IMR-90 (cell line): ENCODE results near the gene TNS1. TPM values are rescaled to one million over a fixed set of nuclear protein-coding genes. Genes with fewer than 3 reads are reported as not detected.

Experiments used
- ATAC-seq: fragments of 200-7000 bp; cut with Tn5 transposase; 2 replicates; pipeline ENCODE4 v1.9.1; 2020; ENCODE audit warnings: low read depth, mild to moderate bottlenecking, moderate library complexity
- BruUV-seq: library from RNA; stranded (reverse); fragments of 400-500 nt; replicated peaks from 2 replicates; lab custom pipeline; 2021; lab: Mats Ljungman, UMichigan
- CTCF ChIA-PET: fragments of 300-600 bp; formaldehyde crosslinking; extraction: SDS; loops from one replicate; lab custom pipeline; 2021; ENCODE audit warnings: antibody characterized with exemption; lab: Yijun Ruan, JAX
- POLR2A ChIA-PET: fragments of 300-600 bp; sonication (Branson Sonifier 250); formaldehyde crosslinking; loops from one replicate; lab custom pipeline; 2022; ENCODE audit warnings: antibody characterized with exemption; ENCODE audit not compliant: unreplicated experiment; lab: Charles Lee
- DNase-seq: peaks from one replicate; pipeline ENCODE4 v3.0.0; 2013
- H2AFZ ChIP-seq: replicated peaks from 2 replicates; pipeline ENCODE3; 2013; ENCODE audit warnings: low read length, mild to moderate bottlenecking; ENCODE audit not compliant: poor library complexity
- H2AK5ac ChIP-seq: 2 replicates; pipeline ENCODE4 v1.6.1; 2013; ENCODE audit warnings: low read depth, low read length, inconsistent platforms
- H2AK9ac ChIP-seq: replicated peaks from 2 replicates; pipeline ENCODE3; 2013; ENCODE audit warnings: mild to moderate bottlenecking, low read depth, low read length, moderate library complexity; ENCODE audit not compliant: poor library complexity
- H2BK120ac ChIP-seq: 2 replicates; pipeline ENCODE4 v1.6.1; 2013; ENCODE audit warnings: low read depth, low read length, inconsistent platforms
- H2BK15ac ChIP-seq: 3 replicates; pipeline ENCODE4 v1.6.1; 2013; ENCODE audit warnings: low read depth, low read length, inconsistent platforms
- H2BK20ac ChIP-seq: 2 replicates; pipeline ENCODE4 v1.6.1; 2013; ENCODE audit warnings: low read depth, mild to moderate bottlenecking, inconsistent platforms, low read length, moderate library complexity
- H2BK5ac ChIP-seq: 2 replicates; pipeline ENCODE4 v1.6.1; 2013; ENCODE audit warnings: mild to moderate bottlenecking, low read depth, low read length, inconsistent platforms; ENCODE audit not compliant: poor library complexity, severe bottlenecking
- H3K14ac ChIP-seq: replicated peaks from 2 replicates; pipeline ENCODE4 v1.6.1; 2013; ENCODE audit warnings: low read depth, low read length, inconsistent platforms
- H3K18ac ChIP-seq: 2 replicates; pipeline ENCODE4 v1.6.1; 2013; ENCODE audit warnings: low read depth, low read length, control low read depth
- H3K23ac ChIP-seq: 2 replicates; pipeline ENCODE4 v1.6.1; 2013; ENCODE audit warnings: low read depth, low read length, inconsistent platforms
- H3K27ac ChIP-seq: 2 replicates; pipeline ENCODE4 v1.5.1; 2013; ENCODE audit warnings: mild to moderate bottlenecking, control low read depth, low read length; ENCODE audit not compliant: insufficient read depth
- H3K27me3 ChIP-seq: 2 replicates; pipeline ENCODE4 v1.6.1; 2013; ENCODE audit warnings: low read length; ENCODE audit not compliant: control insufficient read depth, insufficient read depth
- H3K36me3 ChIP-seq: 2 replicates; pipeline ENCODE4 v1.6.1; 2013; ENCODE audit warnings: low read length, mixed read lengths; ENCODE audit not compliant: control insufficient read depth, insufficient read depth
- H3K4ac ChIP-seq: 2 replicates; pipeline ENCODE4 v1.6.1; 2013; ENCODE audit warnings: low read depth, low read length, inconsistent platforms
- H3K4me1 ChIP-seq: 2 replicates; pipeline ENCODE4 v1.6.1; 2013; ENCODE audit warnings: low read length, mixed read lengths; ENCODE audit not compliant: control insufficient read depth, insufficient read depth
- H3K4me2 ChIP-seq: 2 replicates; pipeline ENCODE4 v1.6.1; 2013; ENCODE audit warnings: low read depth, mild to moderate bottlenecking, control low read depth, low read length, moderate library complexity
- H3K4me3 ChIP-seq: 2 replicates; pipeline ENCODE4 v1.5.1; 2013; ENCODE audit warnings: low read depth, mild to moderate bottlenecking, control low read depth, low read length, moderate library complexity; ENCODE audit not compliant: insufficient read depth
- H3K56ac ChIP-seq: 2 replicates; pipeline ENCODE4 v1.6.1; 2013; ENCODE audit warnings: low read length, inconsistent platforms; ENCODE audit not compliant: insufficient read depth; ENCODE audit errors: extremely low read depth
- H3K79me1 ChIP-seq, 2 experiments: 2 replicates each; pipeline ENCODE4 v1.6.1; 2013; ENCODE audit warnings: low read length in 2 of 2, inconsistent platforms in 1 of 2, low read depth in 1 of 2
- H3K9ac ChIP-seq: 2 replicates; pipeline ENCODE4 v1.6.1; 2013; ENCODE audit warnings: low read depth, low read length, control low read depth
- H3K9me1 ChIP-seq: 2 replicates; pipeline ENCODE4 v1.6.1; 2013; ENCODE audit warnings: low read length, inconsistent platforms; ENCODE audit not compliant: insufficient read depth
- H3K9me3 ChIP-seq: 2 replicates; pipeline ENCODE4 v1.6.1; 2013; ENCODE audit warnings: low read length; ENCODE audit not compliant: control insufficient read depth, insufficient read depth
- H4K20me1 ChIP-seq: 2 replicates; pipeline ENCODE4 v1.6.1; 2013; ENCODE audit warnings: low read length, inconsistent platforms; ENCODE audit not compliant: insufficient read depth
- H4K5ac ChIP-seq: 2 replicates; pipeline ENCODE4 v1.6.1; 2013; ENCODE audit warnings: mild to moderate bottlenecking, low read depth, low read length, control low read depth
- H4K8ac ChIP-seq, 2 experiments: 2 replicates each; pipeline ENCODE4 v1.6.1; 2013; ENCODE audit warnings: low read depth in 2 of 2, low read length in 2 of 2, control low read depth in 1 of 2, inconsistent platforms in 1 of 2
- H4K91ac ChIP-seq: 2 replicates; pipeline ENCODE4 v1.6.1; 2013; ENCODE audit warnings: low read depth, low read length, inconsistent platforms; ENCODE audit not compliant: insufficient read depth
- BHLHE40 ChIP-seq: fragments of 150-350 bp; IDR thresholded peaks from 2 replicates; pipeline ENCODE4 v1.6.1; 2016; ENCODE audit warnings: mild to moderate bottlenecking, low read depth, low read length
- CEBPB ChIP-seq: IDR thresholded peaks from 2 replicates; pipeline ENCODE4 v1.6.1; 2012; ENCODE audit warnings: low read depth, low read length, improper control_type of control experiment
- CHD1 ChIP-seq: IDR thresholded peaks from 2 replicates; pipeline ENCODE4 v1.6.1; 2012; ENCODE audit warnings: low read depth, low read length, improper control_type of control experiment
- CTCF ChIP-seq: conservative IDR thresholded peaks from 2 replicates; pipeline ENCODE4 v1.5.1; 2012; ENCODE audit warnings: mild to moderate bottlenecking, low read depth, low read length, improper control_type of control experiment
- ELK1 ChIP-seq: fragments of 150-350 bp; IDR thresholded peaks from 2 replicates; pipeline ENCODE4 v1.6.1; 2016; ENCODE audit warnings: low read depth, mild to moderate bottlenecking, low read length, moderate library complexity, borderline replicate concordance
- FOS ChIP-seq: fragments of 150-350 bp; IDR thresholded peaks from 2 replicates; pipeline ENCODE4 v1.6.1; 2016; ENCODE audit warnings: low read depth, low read length
- MAFK ChIP-seq: IDR thresholded peaks from 2 replicates; pipeline ENCODE4 v1.6.1; 2012; ENCODE audit warnings: low read depth, low read length, improper control_type of control experiment
- MAZ ChIP-seq: IDR thresholded peaks from 2 replicates; pipeline ENCODE4 v1.6.1; 2012; ENCODE audit warnings: low read depth, mild to moderate bottlenecking, low read length, improper control_type of control experiment, moderate library complexity, borderline replicate concordance
- MXI1 ChIP-seq: IDR thresholded peaks from 2 replicates; pipeline ENCODE4 v1.6.1; 2012; ENCODE audit warnings: low read depth, mild to moderate bottlenecking, low read length, moderate library complexity, borderline replicate concordance
- NFE2L2 ChIP-seq: fragments of 150-350 bp; IDR thresholded peaks from 2 replicates; pipeline ENCODE4 v1.6.1; 2016; ENCODE audit warnings: low read depth, mild to moderate bottlenecking, low read length
- POLR2A ChIP-seq: IDR thresholded peaks from 2 replicates; pipeline ENCODE4 v1.6.1; 2012; ENCODE audit warnings: mild to moderate bottlenecking, low read depth, low read length
- RAD21 ChIP-seq: IDR thresholded peaks from 2 replicates; pipeline ENCODE4 v1.6.1; 2012; ENCODE audit warnings: low read length, improper control_type of control experiment
- RCOR1 ChIP-seq: IDR thresholded peaks from 2 replicates; pipeline ENCODE4 v1.6.1; 2012; ENCODE audit warnings: mild to moderate bottlenecking, low read length, improper control_type of control experiment; ENCODE audit not compliant: insufficient replicate concordance
- RFX5 ChIP-seq: IDR thresholded peaks from 2 replicates; pipeline ENCODE4 v1.8.0; 2012; ENCODE audit warnings: low read depth, mild to moderate bottlenecking, low read length, moderate library complexity
- SMC3 ChIP-seq: fragments of 150-350 bp; IDR thresholded peaks from 2 replicates; pipeline ENCODE4 v1.6.1; 2016; ENCODE audit warnings: low read depth, mild to moderate bottlenecking, antibody characterized with exemption, low read length, moderate library complexity
- USF2 ChIP-seq: fragments of 150-350 bp; IDR thresholded peaks from 2 replicates; pipeline ENCODE4 v1.6.1; 2017; ENCODE audit warnings: mild to moderate bottlenecking, antibody characterized with exemption, low read length, low read depth
- WGBS, 2 experiments: methylation state at CpG; one replicate each; pipeline versions ENCODE4 v1.1.5 to v1.1.7; 2013; ENCODE audit warnings: missing lambda C conversion rate in 2 of 2; ENCODE audit not compliant: insufficient read length in 1 of 2; ENCODE audit errors: extremely low coverage in 2 of 2; 5-methylcytosine and 5-hydroxymethylcytosine counted together
- dilution Hi-C: fragments of 300-500 bp; cut with HindIII; formaldehyde crosslinking; loops from one replicate; pipeline ENCODE4 v1.14.3; 2018; ENCODE audit warnings: low sequenced_read_pairs; ENCODE audit not compliant: unreplicated experiment
- in situ Hi-C: fragments of 300-500 bp; cut with MboI; formaldehyde crosslinking; loops from 3 replicates; pipeline ENCODE4 v1.14.3; 2019; ENCODE audit warnings: low sequenced_read_pairs, inconsistent platforms, mixed read lengths
- intact Hi-C: fragments of 100-400 bp; cut with micrococcal nuclease; formaldehyde crosslinking; loops from 2 replicates; pipeline ENCODE4 v1.10.0; 2022
- polyA plus RNA-seq, 3 experiments: library from polyadenylated mRNA; depleted of rRNA; stranded (reverse); fragments of >200 nt; gene quantifications; 2 replicates each; pipeline ENCODE4 v1.2.3, GENCODE V29; 2012; ENCODE audit warnings: low replicate concordance in 1 of 3
- total RNA-seq: library from RNA; depleted of rRNA; stranded (reverse); fragments of >200 nt; gene quantifications from 2 replicates; pipeline ENCODE4 v1.2.3, GENCODE V29; 2012

Gene TNS1
- total and polyA plus RNA-seq, 2 of the 4 experiments (the other 2 are of a cell fraction), result 41.1 to 45.2 TPM

- Histone ChIP-seq H2AK9ac (no peak overlapping the region), H3K18ac (no peak overlapping the region), H4K8ac (no peak overlapping the region), H2BK20ac (no peak overlapping the region), H3K4me1 (peaks cover 8% of the 10 kb centered on the region), H3K27ac (no peak overlapping the region), H3K14ac (no peak overlapping the region), H3K4me3 (no peak overlapping the region), H3K9me1 (peaks cover 7% of the 10 kb centered on the region), H2BK15ac (no peak overlapping the region), H2AFZ (no peak overlapping the region), H3K4ac (no peak overlapping the region), H2AK5ac (no peak overlapping the region), H2BK120ac (no peak overlapping the region), H2BK5ac (no peak overlapping the region), H3K36me3 (peaks cover 53% of the 10 kb centered on the region), H3K4me2 (no peak overlapping the region), H3K27me3 (no peaks in the 10 kb centered on the region), H3K79me1 (peaks cover 18 to 40% of the 10 kb centered on the region in 2 experiments; a peak in 3 of 4 replicates), H4K5ac (no peak overlapping the region), H4K20me1 (peaks cover 14% of the 10 kb centered on the region), H4K91ac (no peak overlapping the region), H3K23ac (no peak overlapping the region), H3K56ac (no peak overlapping the region), H3K9ac (no peak overlapping the region), H3K9me3 (no peaks in the 10 kb centered on the region)
- in situ Hi-C loops (no loop called here), dilution Hi-C loops (no loop called here), intact Hi-C loops (no loop called here)
- DNase-seq, result no peak
- ATAC-seq, result no peak
- POLR2A ChIA-PET, result no interaction called here
- 100% methylated on average over 2 of the region's 15 CpGs; no CpG with 5 or more reads in 1 of the 2 experiments for WGBS, 2 experiments
- no TSS peak for BruUV-seq
- CTCF ChIA-PET, result interaction anchor here (0.6 kb wide), 1 partner anchor 116 kb away, joined by 3 read pairs; no protein-coding TSS in a partner anchor
- no peak for TF ChIP-seq MXI1
- TF ChIP-seq MAZ, result no peak
- no peak for TF ChIP-seq CTCF
- no peak for TF ChIP-seq BHLHE40
- no peak for TF ChIP-seq ELK1
- TF ChIP-seq RFX5, result no peak
- TF ChIP-seq USF2, result no peak
- no peak for TF ChIP-seq SMC3
- no peak for TF ChIP-seq CHD1
- TF ChIP-seq FOS, result no peak
- TF ChIP-seq MAFK, result no peak
- TF ChIP-seq POLR2A, result no peak
- no peak for TF ChIP-seq RCOR1
- no peak for TF ChIP-seq CEBPB
- no peak for TF ChIP-seq NFE2L2
- no peak for TF ChIP-seq RAD21
Measured at GRCh38 chr2:217878915-217879590, 123.7 kb downstream of the TNS1 start.
